KOPT-K1 (cell line): Measurements from ENCODE around the gene VBP1.
"Not testable (repeated sequence)": the region's sequence is repeated elsewhere in the genome, so short reads cannot be mapped to it uniquely, and the experiment has no call there.

Experiments
- H3K27ac ChIP-seq: fragments of 200-600 bp; sonication (generic); 2 replicates; pipeline ENCODE4 v1.5.1; 2016; ENCODE audit warnings: antibody characterized with exemption, mild to moderate bottlenecking, low read depth, low read length; ENCODE audit not compliant: poor library complexity, severe bottlenecking
- H3K36me3 ChIP-seq: fragments of 200-600 bp; sonication (generic); 2 replicates; pipeline ENCODE4 v1.5.1; 2017; ENCODE audit warnings: antibody characterized with exemption, mild to moderate bottlenecking, low read length, moderate library complexity; ENCODE audit not compliant: insufficient read depth
- H3K9me3 ChIP-seq: fragments of 200-600 bp; sonication (generic); 2 replicates; pipeline ENCODE4 v1.5.1; 2017; ENCODE audit warnings: antibody characterized with exemption, low read length, mild to moderate bottlenecking; ENCODE audit not compliant: insufficient read depth, poor library complexity, severe bottlenecking

VBP1 gene

GRCh38 chrX:155242300-155242699 lies 26.0 kb downstream of the VBP1 start:
- Histone ChIP-seq H3K27ac (no peak overlapping the region), H3K36me3 (peaks cover 48% of the 10 kb centered on the region), H3K9me3 (no peaks in the 10 kb centered on the region)

DNA sequence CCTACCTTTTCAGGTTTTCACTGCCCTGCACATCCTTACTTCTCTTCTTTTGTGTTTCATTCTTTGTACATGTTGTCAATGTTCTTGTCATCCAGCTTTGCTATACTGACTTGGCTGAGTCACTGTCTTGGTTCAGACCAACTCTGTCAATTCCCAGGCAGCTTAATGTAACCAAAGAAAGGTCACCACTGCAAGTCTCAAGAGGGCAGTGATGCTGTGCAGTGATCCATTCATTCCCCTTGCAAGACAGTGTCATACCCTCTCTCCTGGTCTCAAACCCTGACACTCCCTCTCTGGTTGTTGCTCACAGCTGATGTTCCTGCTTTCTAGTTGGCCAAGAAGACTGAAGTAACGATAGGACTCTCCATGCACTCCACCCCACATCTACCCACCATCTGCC lies 30.5 kb downstream of the VBP1 start:
- no peaks in the 10 kb centered on the region for H3K9me3 ChIP-seq
- H3K36me3 ChIP-seq = peaks cover 6% of the 10 kb centered on the region; the same call in 1 of the 2 replicates

GRCh38 chrX:155247497-155247896 lies 31.2 kb downstream of the VBP1 start:
- no peak overlapping the region for H3K27ac ChIP-seq
- no peaks in the 10 kb centered on the region for H3K9me3 ChIP-seq
- 0 out of 2 replicates have a peak, but pooled peaks cover under 1% of the 10 kb centered on the region for H3K36me3 ChIP-seq

More for the DNA sequence above, 30.5 kb downstream of the VBP1 start:
- no peak overlapping the region for H3K27ac ChIP-seq

DNA sequence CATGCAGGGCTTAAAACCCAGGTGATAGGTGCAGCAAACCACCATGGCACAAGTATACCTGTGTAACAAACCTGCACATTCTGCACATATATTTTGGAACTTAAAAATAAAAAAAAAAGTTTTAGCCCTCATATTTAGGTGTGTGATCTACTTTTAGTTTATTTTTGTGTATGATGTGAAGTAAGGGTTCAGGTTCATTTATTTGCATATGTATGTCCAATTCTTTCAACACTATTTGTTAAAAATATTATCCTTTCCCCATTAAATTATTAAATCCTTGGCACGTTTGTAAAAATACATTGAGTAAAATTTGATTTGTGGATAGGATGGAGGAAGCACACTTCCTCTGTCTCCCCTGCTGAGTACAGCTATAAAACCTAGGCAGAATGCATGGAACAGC lies 35.1 kb downstream of the VBP1 start:
- Histone ChIP-seq H3K9me3 (no peaks in the 10 kb centered on the region), H3K27ac (no peak overlapping the region), H3K36me3 (no peaks in the 10 kb centered on the region)

DNA sequence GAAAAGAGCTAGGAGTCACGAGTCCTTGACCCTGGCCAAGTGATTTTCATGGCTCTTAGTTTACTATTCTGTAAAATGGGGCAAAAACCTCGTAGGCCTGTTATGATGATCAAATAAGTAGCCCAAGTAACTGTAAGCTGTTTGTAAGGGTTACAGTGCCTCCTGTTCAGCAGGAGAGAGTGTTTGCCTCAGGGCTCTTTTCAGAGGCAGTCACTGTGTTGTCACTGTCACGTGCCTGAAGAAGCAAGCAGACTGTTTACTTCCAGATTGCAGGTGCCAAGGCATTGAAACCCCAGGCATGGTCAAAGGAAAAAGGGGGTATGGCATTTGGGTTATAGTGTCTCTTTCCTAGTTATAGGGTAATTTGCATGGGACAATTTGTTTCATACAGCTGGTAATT lies 43.5 kb downstream of the VBP1 start:
- Histone ChIP-seq H3K27ac (no peak overlapping the region), H3K9me3 (no peaks in the 10 kb centered on the region), H3K36me3 (peaks cover 18% of the 10 kb centered on the region; the same call in 1 of the 2 replicates)

- Histone ChIP-seq H3K36me3 (peaks cover 18% of the 10 kb centered on the region; the same call in 1 of the 2 replicates), H3K9me3 (no peaks in the 10 kb centered on the region), H3K27ac (peak overlapping the region; percentile 68)
Measured at GRCh38 chrX:155262970-155263754, 46.9 kb downstream of the VBP1 start.

DNA sequence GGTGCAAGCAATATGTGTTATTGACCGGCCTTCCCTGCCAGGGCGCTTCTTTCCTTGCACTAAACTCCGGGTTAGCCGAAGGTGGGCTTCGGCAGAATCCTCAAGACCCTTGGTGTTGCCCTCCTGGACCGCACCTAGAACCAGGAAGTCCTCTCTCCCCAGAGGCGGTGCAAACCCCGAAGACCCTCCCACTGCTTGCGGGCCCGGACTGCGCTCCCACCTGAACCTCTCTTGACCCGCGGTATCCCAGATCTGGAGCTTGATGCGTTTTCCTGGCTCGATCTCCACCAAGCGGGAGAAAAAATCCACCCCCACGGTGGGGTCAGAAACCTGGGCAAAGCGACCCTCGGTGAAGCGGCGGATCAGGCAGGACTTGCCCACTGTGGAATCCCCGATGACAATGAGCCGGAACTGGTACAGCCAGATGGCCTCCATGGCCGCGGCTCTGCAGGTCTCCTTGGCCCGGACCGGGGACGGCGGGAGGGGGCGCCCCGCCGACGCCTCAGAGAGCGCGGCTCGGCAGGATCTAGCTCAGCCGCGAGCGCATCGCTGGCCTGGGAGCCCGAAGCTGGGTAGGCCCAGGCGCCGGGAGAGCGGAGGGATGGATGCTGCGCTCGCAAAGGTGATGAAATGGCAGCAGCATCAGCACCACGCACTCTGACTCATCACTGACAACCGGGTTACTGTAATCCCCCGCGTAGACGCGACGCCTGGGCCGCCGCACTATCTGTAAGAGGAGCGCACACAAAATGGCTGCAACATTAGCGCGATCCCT lies 47.8 kb downstream of the VBP1 start, which contains the start of gene RAB39B:
Gene RAB39B (minus strand): TSS at position 638 of the 775 bp plus-strand sequence. CDS start 203 bp downstream, at position 435.
- H3K36me3 ChIP-seq = peaks cover 18% of the 10 kb centered on the region; the same call in 1 of the 2 replicates
- H3K9me3 ChIP-seq = no peaks in the 10 kb centered on the region
- peak within 1 kb of the TSS; percentile 68 for H3K27ac ChIP-seq

DNA sequence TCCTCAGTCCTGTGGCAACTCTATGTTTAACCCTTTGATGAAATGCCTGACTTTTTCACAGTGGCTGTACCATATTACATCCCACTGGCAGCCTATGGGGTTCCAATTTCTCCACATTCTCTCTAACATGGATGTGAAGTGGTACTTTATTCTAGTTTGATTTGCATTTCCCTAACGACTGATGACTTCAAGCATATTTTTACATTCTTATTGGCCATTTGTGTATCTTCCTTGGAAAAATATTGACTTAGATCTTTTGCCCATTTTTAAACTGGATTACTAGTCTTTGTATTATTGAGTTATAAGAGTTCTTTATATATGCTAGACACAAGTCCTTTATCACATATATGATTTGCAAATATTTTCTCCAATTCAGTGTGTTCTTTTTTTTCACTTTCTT lies 50.2 kb downstream of the VBP1 start:
- Histone ChIP-seq H3K27ac (no peak overlapping the region), H3K36me3 (no peaks in the 10 kb centered on the region), H3K9me3 (peaks cover 2% of the 10 kb centered on the region)

GRCh38 chrX:155267995-155268394 lies 51.7 kb downstream of the VBP1 start:
- H3K36me3 ChIP-seq, H3K9me3 ChIP-seq, H3K27ac ChIP-seq: not testable (repeated sequence)

DNA sequence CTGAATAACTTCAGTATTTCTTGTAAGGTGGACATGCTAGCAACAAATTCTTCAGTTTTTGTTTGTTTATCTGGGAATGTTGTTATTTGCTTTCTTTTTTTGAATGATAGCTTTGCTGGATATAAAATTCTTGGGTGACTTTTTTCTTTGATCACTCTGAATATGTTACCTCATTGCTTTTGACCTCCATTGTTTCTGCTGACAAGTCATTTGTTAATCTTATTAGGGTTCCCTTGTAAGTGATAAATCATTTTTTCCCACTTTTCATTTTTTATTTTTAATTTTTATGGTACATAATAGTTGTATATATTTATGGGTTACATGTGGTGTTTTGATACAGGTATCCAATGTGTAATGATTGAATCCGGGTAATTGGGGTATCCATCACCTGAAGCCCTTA lies 54.7 kb downstream of the VBP1 start:
- H3K27ac ChIP-seq = no peak overlapping the region
- H3K9me3 ChIP-seq = peaks cover 3% of the 10 kb centered on the region
- no peaks in the 10 kb centered on the region for H3K36me3 ChIP-seq

GRCh38 chrX:155279873-155280272 lies 63.6 kb downstream of the VBP1 start:
- no peaks in the 10 kb centered on the region for H3K36me3 ChIP-seq
- H3K27ac ChIP-seq = no peak overlapping the region
- H3K9me3 ChIP-seq = no peaks in the 10 kb centered on the region
